Testis (tissue), 2 donors: ENCODE results near the gene EMILIN2.

ENCODE experiments used
- POLR2A ChIP-seq: fragments of 450-650 bp; IDR thresholded peaks from one replicate; pipeline ENCODE4 v1.6.1; 2017; ENCODE audit warnings: antibody characterized with exemption, mild to moderate bottlenecking, moderate library complexity
- TF ChIP-seq, protein P1 (sequence below), 3 experiments: fragments of 450-650 bp in 2 of 3; fragments of 200-600 bp in 1 of 3; sonication (generic) in 1 of 3; IDR thresholded peaks; one replicate each; pipeline ENCODE4 v1.5.1; 2016 to 2019; ENCODE audit warnings: antibody characterized with exemption in 3 of 3, mild to moderate bottlenecking in 2 of 3, moderate library complexity in 1 of 3

DNA sequence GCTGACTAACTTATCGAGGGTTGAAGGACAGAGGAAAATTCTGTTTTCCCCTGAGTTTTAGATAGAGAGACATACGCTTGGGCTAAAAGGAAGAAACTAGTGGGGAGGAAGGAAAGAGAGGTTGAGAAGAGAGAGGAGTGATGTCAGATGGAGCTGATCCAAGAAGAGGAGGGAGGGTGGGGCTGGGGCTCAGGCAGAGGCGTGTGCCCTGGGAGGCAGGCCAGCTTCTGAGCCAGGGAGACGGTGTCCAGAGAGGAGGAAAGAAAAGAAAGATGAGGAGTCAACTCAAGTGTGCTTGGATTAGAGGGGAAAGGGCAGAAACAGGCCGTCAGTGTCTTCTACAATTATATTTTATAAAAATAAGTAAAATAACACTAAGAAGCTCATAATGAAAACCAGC is 56.2 kb downstream of the EMILIN2 start:
- TF ChIP-seq, protein P1, sequence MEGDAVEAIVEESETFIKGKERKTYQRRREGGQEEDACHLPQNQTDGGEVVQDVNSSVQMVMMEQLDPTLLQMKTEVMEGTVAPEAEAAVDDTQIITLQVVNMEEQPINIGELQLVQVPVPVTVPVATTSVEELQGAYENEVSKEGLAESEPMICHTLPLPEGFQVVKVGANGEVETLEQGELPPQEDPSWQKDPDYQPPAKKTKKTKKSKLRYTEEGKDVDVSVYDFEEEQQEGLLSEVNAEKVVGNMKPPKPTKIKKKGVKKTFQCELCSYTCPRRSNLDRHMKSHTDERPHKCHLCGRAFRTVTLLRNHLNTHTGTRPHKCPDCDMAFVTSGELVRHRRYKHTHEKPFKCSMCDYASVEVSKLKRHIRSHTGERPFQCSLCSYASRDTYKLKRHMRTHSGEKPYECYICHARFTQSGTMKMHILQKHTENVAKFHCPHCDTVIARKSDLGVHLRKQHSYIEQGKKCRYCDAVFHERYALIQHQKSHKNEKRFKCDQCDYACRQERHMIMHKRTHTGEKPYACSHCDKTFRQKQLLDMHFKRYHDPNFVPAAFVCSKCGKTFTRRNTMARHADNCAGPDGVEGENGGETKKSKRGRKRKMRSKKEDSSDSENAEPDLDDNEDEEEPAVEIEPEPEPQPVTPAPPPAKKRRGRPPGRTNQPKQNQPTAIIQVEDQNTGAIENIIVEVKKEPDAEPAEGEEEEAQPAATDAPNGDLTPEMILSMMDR (IDR thresholded peaks at IDR 0.05): no peak
- no peak for TF ChIP-seq POLR2A
